ENCODE data around the gene KRTAP9-1.
"Not testable (repeated sequence)": the region's sequence is repeated elsewhere in the genome, so short reads cannot be mapped to it uniquely, and the experiment has no call there.

DNA sequence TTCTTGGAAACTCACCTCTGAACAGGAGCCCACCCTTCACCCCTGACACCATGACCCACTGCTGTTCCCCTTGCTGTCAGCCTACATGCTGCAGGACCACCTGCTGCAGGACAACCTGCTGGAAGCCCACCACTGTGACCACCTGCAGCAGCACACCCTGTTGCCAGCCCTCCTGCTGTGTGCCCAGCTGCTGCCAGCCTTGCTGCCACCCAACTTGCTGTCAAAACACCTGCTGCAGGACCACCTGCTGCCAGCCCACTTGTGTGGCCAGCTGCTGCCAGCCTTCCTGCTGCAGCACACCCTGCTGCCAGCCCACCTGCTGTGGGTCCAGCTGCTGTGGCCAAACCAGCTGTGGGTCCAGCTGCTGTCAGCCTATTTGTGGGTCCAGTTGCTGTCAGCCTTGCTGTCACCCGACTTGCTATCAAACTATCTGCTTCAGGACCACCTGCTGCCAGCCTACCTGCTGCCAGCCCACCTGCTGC lies at the start of gene KRTAP9-1:
- TF ChIP-seq, protein P1, sequence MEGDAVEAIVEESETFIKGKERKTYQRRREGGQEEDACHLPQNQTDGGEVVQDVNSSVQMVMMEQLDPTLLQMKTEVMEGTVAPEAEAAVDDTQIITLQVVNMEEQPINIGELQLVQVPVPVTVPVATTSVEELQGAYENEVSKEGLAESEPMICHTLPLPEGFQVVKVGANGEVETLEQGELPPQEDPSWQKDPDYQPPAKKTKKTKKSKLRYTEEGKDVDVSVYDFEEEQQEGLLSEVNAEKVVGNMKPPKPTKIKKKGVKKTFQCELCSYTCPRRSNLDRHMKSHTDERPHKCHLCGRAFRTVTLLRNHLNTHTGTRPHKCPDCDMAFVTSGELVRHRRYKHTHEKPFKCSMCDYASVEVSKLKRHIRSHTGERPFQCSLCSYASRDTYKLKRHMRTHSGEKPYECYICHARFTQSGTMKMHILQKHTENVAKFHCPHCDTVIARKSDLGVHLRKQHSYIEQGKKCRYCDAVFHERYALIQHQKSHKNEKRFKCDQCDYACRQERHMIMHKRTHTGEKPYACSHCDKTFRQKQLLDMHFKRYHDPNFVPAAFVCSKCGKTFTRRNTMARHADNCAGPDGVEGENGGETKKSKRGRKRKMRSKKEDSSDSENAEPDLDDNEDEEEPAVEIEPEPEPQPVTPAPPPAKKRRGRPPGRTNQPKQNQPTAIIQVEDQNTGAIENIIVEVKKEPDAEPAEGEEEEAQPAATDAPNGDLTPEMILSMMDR (tag by site-specific recombination; IDR thresholded peaks at IDR 0.05): not testable (repeated sequence)
- TF ChIP-seq, protein P2, sequence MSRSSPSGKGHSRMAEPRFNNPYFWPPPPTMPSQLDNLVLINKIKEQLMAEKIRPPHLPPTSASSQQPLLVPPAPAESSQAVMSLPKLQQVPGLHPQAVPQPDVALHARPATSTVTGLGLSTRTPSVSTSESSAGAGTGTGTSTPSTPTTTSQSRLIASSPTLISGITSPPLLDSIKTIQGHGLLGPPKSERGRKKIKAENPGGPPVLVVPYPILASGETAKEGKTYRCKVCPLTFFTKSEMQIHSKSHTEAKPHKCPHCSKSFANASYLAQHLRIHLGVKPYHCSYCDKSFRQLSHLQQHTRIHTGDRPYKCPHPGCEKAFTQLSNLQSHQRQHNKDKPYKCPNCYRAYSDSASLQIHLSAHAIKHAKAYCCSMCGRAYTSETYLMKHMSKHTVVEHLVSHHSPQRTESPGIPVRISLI (tag by site-specific recombination; IDR thresholded peaks at IDR 0.05): not testable (repeated sequence)
- TF ChIP-seq OVOL3 (tag by site-specific recombination; IDR thresholded peaks at IDR 0.05); YY1 (tag by site-specific recombination; IDR thresholded peaks at IDR 0.05); RBAK (tag by site-specific recombination; IDR thresholded peaks at IDR 0.05); ZNF114 (tag by site-specific recombination; IDR thresholded peaks at IDR 0.05); GLIS2 (tag by site-specific recombination; IDR thresholded peaks at IDR 0.05); ZNF274 (IDR thresholded peaks at IDR 0.05; ENCODE audit: low read length); ZNF274 (tag by site-specific recombination; IDR thresholded peaks at IDR 0.05; ENCODE audit: borderline replicate concordance): not testable (repeated sequence)
- TF ChIP-seq, protein P3, sequence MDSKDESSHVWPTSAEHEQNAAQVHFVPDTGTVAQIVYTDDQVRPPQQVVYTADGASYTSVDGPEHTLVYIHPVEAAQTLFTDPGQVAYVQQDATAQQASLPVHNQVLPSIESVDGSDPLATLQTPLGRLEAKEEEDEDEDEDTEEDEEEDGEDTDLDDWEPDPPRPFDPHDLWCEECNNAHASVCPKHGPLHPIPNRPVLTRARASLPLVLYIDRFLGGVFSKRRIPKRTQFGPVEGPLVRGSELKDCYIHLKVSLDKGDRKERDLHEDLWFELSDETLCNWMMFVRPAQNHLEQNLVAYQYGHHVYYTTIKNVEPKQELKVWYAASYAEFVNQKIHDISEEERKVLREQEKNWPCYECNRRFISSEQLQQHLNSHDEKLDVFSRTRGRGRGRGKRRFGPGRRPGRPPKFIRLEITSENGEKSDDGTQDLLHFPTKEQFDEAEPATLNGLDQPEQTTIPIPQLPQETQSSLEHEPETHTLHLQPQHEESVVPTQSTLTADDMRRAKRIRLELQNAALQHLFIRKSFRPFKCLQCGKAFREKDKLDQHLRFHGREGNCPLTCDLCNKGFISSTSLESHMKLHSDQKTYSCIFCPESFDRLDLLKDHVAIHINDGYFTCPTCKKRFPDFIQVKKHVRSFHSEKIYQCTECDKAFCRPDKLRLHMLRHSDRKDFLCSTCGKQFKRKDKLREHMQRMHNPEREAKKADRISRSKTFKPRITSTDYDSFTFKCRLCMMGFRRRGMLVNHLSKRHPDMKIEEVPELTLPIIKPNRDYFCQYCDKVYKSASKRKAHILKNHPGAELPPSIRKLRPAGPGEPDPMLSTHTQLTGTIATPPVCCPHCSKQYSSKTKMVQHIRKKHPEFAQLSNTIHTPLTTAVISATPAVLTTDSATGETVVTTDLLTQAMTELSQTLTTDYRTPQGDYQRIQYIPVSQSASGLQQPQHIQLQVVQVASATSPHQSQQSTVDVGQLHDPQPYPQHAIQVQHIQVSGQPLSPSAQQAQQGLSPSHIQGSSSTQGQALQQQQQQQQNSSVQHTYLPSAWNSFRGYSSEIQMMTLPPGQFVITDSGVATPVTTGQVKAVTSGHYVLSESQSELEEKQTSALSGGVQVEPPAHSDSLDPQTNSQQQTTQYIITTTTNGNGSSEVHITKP (tag by site-specific recombination; IDR thresholded peaks at IDR 0.05): not testable (repeated sequence)

Data from HEK293 (cell line).